KMS-11 (cell line): Measurements from ENCODE around the gene IRGC.

Source experiments
- H2AFZ ChIP-seq: fragments of 200-600 bp; sonication (generic); 2 replicates; pipeline ENCODE4 v1.6.1; 2016; ENCODE audit warnings: antibody characterized with exemption, mixed run types, low read depth
- H3K27ac ChIP-seq: fragments of 200-600 bp; sonication (generic); 2 replicates; pipeline ENCODE4 v1.6.1; 2016; ENCODE audit warnings: mild to moderate bottlenecking, mixed run types
- H3K27me3 ChIP-seq: fragments of 200-600 bp; sonication (generic); 2 replicates; pipeline ENCODE4 v1.6.1; 2017; ENCODE audit warnings: mild to moderate bottlenecking, low read depth, mixed run types, moderate library complexity; ENCODE audit not compliant: insufficient read depth
- H3K36me3 ChIP-seq: fragments of 200-600 bp; sonication (generic); 2 replicates; pipeline ENCODE4 v1.6.1; 2017; ENCODE audit warnings: mild to moderate bottlenecking, mixed run types; ENCODE audit not compliant: insufficient read depth
- H3K4me1 ChIP-seq: fragments of 200-600 bp; sonication (generic); 2 replicates; pipeline ENCODE4 v1.6.1; 2016; ENCODE audit warnings: mild to moderate bottlenecking, low read depth, mixed run types; ENCODE audit not compliant: poor library complexity, severe bottlenecking
- H3K4me2 ChIP-seq: fragments of 200-600 bp; sonication (generic); 2 replicates; pipeline ENCODE4 v1.7.0; 2016; ENCODE audit warnings: mild to moderate bottlenecking, mixed run types
- H3K4me3 ChIP-seq: fragments of 200-600 bp; sonication (generic); IDR thresholded peaks from 2 replicates; pipeline ENCODE4 v1.6.1; 2017; ENCODE audit warnings: low read depth, low read length, mixed read lengths; ENCODE audit not compliant: insufficient read depth
- H3K79me2 ChIP-seq: fragments of 200-600 bp; sonication (generic); 2 replicates; pipeline ENCODE4 v1.6.1; 2016; ENCODE audit warnings: low read depth, mixed run types; ENCODE audit not compliant: insufficient read depth
- H3K9ac ChIP-seq: fragments of 200-600 bp; sonication (generic); 2 replicates; pipeline ENCODE4 v1.6.1; 2016; ENCODE audit warnings: mild to moderate bottlenecking, mixed run types
- H4K20me1 ChIP-seq: fragments of 200-600 bp; sonication (generic); 2 replicates; pipeline ENCODE4 v1.6.1; 2016; ENCODE audit warnings: mild to moderate bottlenecking, mixed run types; ENCODE audit not compliant: insufficient read depth
- CTCF ChIP-seq: fragments of 200-600 bp; sonication (generic); conservative IDR thresholded peaks from 2 replicates; pipeline ENCODE4 v1.6.1; 2017; ENCODE audit warnings: low read depth, mild to moderate bottlenecking, antibody characterized with exemption, low read length, moderate library complexity, mixed read lengths

IRGC gene

GRCh38 chr19:43767316-43767715, 51.4 kb downstream of the IRGC start:
- Histone ChIP-seq H3K27me3 (peaks cover 2% of the 10 kb centered on the region; the same call in 1 of the 2 replicates), H4K20me1 (no peaks in the 10 kb centered on the region), H3K79me2 (no peaks in the 10 kb centered on the region), H2AFZ (no peak overlapping the region), H3K27ac (no peak overlapping the region), H3K36me3 (no peaks in the 10 kb centered on the region), H3K4me3 (no peak overlapping the region), H3K4me1 (no peaks in the 10 kb centered on the region), H3K9ac (no peak overlapping the region), H3K4me2 (no peak overlapping the region)
- TF ChIP-seq CTCF = no peak

- Histone ChIP-seq H4K20me1 (no peaks in the 10 kb centered on the region), H3K4me2 (no peak overlapping the region)
These were observed 51.9 kb downstream of the IRGC start for GRCh38 chr19:43767818-43768217.

GRCh38 chr19:43768273-43769050, 52.6 kb downstream of the IRGC start:
- no peak for TF ChIP-seq CTCF
- Histone ChIP-seq H3K4me3 (no peak overlapping the region), H2AFZ (no peak overlapping the region), H3K27me3 (peaks cover 12% of the 10 kb centered on the region; the same call in 1 of the 2 replicates), H3K4me1 (no peaks in the 10 kb centered on the region), H3K79me2 (no peaks in the 10 kb centered on the region), H4K20me1 (no peaks in the 10 kb centered on the region), H3K27ac (no peak overlapping the region), H3K9ac (no peak overlapping the region), H3K4me2 (no peak overlapping the region), H3K36me3 (no peaks in the 10 kb centered on the region)

More at GRCh38 chr19:43767818-43768217, 51.9 kb downstream of the IRGC start:
- Histone ChIP-seq H3K27ac (no peak overlapping the region), H3K27me3 (peaks cover 6% of the 10 kb centered on the region; the same call in 1 of the 2 replicates), H3K79me2 (no peaks in the 10 kb centered on the region), H3K4me3 (no peak overlapping the region), H3K36me3 (no peaks in the 10 kb centered on the region), H2AFZ (no peak overlapping the region), H3K9ac (no peak overlapping the region), H3K4me1 (no peaks in the 10 kb centered on the region)
- no peak for TF ChIP-seq CTCF

GRCh38 chr19:43769256-43769655, 53.4 kb downstream of the IRGC start:
- H3K9ac ChIP-seq = no peak overlapping the region
- H2AFZ ChIP-seq = no peak overlapping the region

More at GRCh38 chr19:43769256-43769655, 53.4 kb downstream of the IRGC start:
- Histone ChIP-seq H3K79me2 (no peaks in the 10 kb centered on the region), H3K4me1 (no peaks in the 10 kb centered on the region), H3K4me2 (no peak overlapping the region), H3K27ac (no peak overlapping the region), H4K20me1 (no peaks in the 10 kb centered on the region), H3K36me3 (no peaks in the 10 kb centered on the region), H3K27me3 (peaks cover 12% of the 10 kb centered on the region; the same call in 1 of the 2 replicates), H3K4me3 (no peak overlapping the region)
- no peak for TF ChIP-seq CTCF
